ENCODE data around the gene ZBTB11. TPM values are rescaled to one million over a fixed set of nuclear protein-coding genes. Genes with fewer than 3 reads are reported as not detected.
"Not testable (repeated sequence)": the region's sequence is repeated elsewhere in the genome, so short reads cannot be mapped to it uniquely, and the experiment has no call there.

The ZBTB11 gene
- polyA plus RNA-seq, 3 donors: 5.1 to 20.2 (median 6.8) TPM

DNA sequence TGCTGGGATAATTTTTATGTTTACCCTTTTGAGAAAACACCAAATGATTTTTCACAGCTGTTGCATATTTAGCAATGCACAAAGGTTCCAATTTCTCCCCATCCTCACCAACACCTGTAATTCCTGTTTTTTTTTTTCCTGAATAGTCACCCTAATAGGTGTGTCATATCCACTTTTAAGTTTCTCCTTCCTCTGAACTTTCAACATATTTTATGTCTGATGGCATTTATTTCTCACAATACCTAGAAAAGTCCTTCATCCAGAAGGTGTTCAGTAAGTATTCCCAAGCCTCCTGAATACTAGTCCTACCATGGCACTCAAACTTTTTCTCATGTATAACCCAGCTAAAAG, 8.1 kb upstream of the ZBTB11 start:
- no peak overlapping the region for H2AFZ ChIP-seq (ENCODE audit: insufficient read depth, low read depth, low read length, poor library complexity, severe bottlenecking)

DNA sequence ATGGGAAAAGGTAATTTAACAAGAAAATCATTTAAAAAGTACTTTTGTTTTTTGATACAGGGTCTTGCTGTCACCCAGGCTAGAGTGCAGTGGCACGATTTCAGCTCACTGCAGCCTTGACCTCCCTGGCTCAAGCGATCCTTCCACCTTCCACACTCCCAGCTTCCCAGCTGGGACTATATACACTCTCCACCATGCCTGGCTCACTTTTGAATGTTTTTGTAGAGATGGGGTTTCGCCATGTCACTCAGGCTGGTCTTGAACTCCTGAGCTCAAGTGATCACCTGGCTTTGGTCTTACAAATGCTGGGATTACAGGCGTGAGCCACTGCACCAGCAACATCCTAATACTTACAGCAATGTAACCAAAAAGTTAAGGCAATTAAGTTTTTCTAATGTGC, 3.5 kb upstream of the ZBTB11 start:
- peaks cover 74% of the 10 kb centered on the region for H3K79me2 ChIP-seq (ENCODE audit: insufficient read depth, low read length)
- Mint-ChIP-seq H3K4me1 (peaks cover 23% of the 10 kb centered on the region), H3K9me3 (no peaks in the 10 kb centered on the region)

More for the DNA sequence above, 8.1 kb upstream of the ZBTB11 start:
- Histone ChIP-seq H3K36me3 (replicated peaks in 1 of 2; ENCODE audit: control insufficient read depth in 1 of 2, insufficient read depth in 2 of 2, low read length in 2 of 2) (peaks cover 52% of the 10 kb centered on the region in 2 donors), H3K9me3 (replicated peaks in 1 of 2; ENCODE audit: control insufficient read depth in 1 of 2, insufficient read depth in 1 of 2, low read length in 2 of 2) (no peaks in the 10 kb centered on the region), H3K4me3 (replicated peaks in 1 of 3; ENCODE audit: low read depth in 2 of 3, low read length in 3 of 3) (peak overlapping the region in 2 of 3 experiments; percentile 95 to 98), H3K79me2 (ENCODE audit: insufficient read depth, low read length) (peaks cover 65% of the 10 kb centered on the region), H3K27me3 (ENCODE audit: control insufficient read depth in 2 of 2, insufficient read depth in 2 of 2, low read length in 2 of 2) (no peaks in the 10 kb centered on the region), H3K4me2 (replicated peaks; ENCODE audit: extremely low read depth, low read length, poor library complexity, severe bottlenecking) (peak overlapping the region; percentile 80), H3K4me1 (ENCODE audit: control insufficient read depth in 1 of 2, insufficient read depth in 2 of 2, low read length in 2 of 2) (peaks cover 43 to 51% of the 10 kb centered on the region in 2 donors), H4K20me1 (ENCODE audit: insufficient read depth, low read length) (peaks cover 35% of the 10 kb centered on the region), H3K27ac (ENCODE audit: low read depth in 1 of 2, low read length in 2 of 2) (peak overlapping the region in 1 of 2 donors; percentile 95), H3K9ac (ENCODE audit: insufficient read depth, low read length, poor library complexity, severe bottlenecking) (peak overlapping the region; percentile 87)
- peaks cover 0 to 2% (median 0%) of the 10 kb centered on the region in 3 donors for H3K27me3 Mint-ChIP-seq (ENCODE audit: low read depth in 3 of 3)
- peaks cover 0 to 5% (median 0%) of the 10 kb centered on the region in 7 donors for H3K9me3 Mint-ChIP-seq
- H3K4me3 Mint-ChIP-seq: peak overlapping the region; percentile 99
- H3K27ac Mint-ChIP-seq: peak overlapping the region in 5 of 7 donors; percentile 14 to 99 (median 99)
- DNase-seq: no peak
- H3K4me1 Mint-ChIP-seq: peaks cover 39% of the 10 kb centered on the region
- intact Hi-C loops (cut with micrococcal nuclease): loop anchor here (5.0 kb wide), 2 partner anchors 37 to 113 kb away; partner anchors contain the start of genes PCNP (in 2 of the 2) and CEP97 (in 1 of the 2)
- peaks cover 43% of the 10 kb centered on the region in 2 donors for H3K36me3 Mint-ChIP-seq
- no peak for TF ChIP-seq CTCF (IDR thresholded peaks at IDR 0.05)

DNA sequence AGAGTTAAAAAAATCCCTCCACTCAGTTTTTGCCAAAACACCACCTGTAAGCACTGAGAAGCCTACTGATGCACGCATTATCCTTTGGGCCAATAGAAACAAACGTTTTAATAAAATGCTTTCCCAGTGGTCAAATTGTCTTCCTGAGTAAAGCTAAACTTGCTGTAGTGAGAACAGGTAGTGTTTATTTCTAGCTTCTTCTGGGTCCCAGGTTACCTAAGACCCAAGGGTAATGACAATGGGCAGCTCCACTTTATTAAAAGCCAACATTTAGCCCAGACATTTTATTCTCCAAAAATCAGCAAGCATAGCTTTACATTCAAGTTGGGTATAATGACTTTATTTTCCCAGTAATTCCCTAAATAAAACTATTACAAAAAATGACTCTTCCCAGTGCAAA, 1.9 kb upstream of the ZBTB11 start:
- H3K27me3 Mint-ChIP-seq (ENCODE audit: low read depth in 3 of 3); H3K27ac ChIP-seq (ENCODE audit: low read depth in 1 of 2, low read length in 2 of 2); H3K27me3 ChIP-seq (ENCODE audit: control insufficient read depth in 2 of 2, insufficient read depth in 2 of 2, low read length in 2 of 2); H3K4me3 ChIP-seq (replicated peaks in 1 of 3; ENCODE audit: low read depth in 2 of 3, low read length in 3 of 3); H3K4me3 Mint-ChIP-seq; H3K9me3 Mint-ChIP-seq; H3K27ac Mint-ChIP-seq; H3K9me3 ChIP-seq (replicated peaks in 1 of 2; ENCODE audit: control insufficient read depth in 1 of 2, insufficient read depth in 1 of 2, low read length in 2 of 2); intact Hi-C loops (cut with micrococcal nuclease); H3K4me2 ChIP-seq (replicated peaks; ENCODE audit: extremely low read depth, low read length, poor library complexity, severe bottlenecking); H3K9ac ChIP-seq (ENCODE audit: insufficient read depth, low read length, poor library complexity, severe bottlenecking); DNase-seq; H2AFZ ChIP-seq (ENCODE audit: insufficient read depth, low read depth, low read length, poor library complexity, severe bottlenecking): not testable (repeated sequence)
- H3K4me1 Mint-ChIP-seq: peaks cover 30% of the 10 kb centered on the region
- WGBS (ENCODE audit: insufficient coverage): no CpG with 5 or more reads among the region's 2 CpGs
- peaks cover 16 to 24% of the 10 kb centered on the region in 2 donors for H3K4me1 ChIP-seq (ENCODE audit: control insufficient read depth in 1 of 2, insufficient read depth in 2 of 2, low read length in 2 of 2)
- peaks cover 42 to 49% of the 10 kb centered on the region in 2 donors for H3K36me3 ChIP-seq (replicated peaks in 1 of 2; ENCODE audit: control insufficient read depth in 1 of 2, insufficient read depth in 2 of 2, low read length in 2 of 2)
- peaks cover 55% of the 10 kb centered on the region for H4K20me1 ChIP-seq (ENCODE audit: insufficient read depth, low read length)
- H3K36me3 Mint-ChIP-seq: peaks cover 34 to 44% of the 10 kb centered on the region in 2 donors
- H3K79me2 ChIP-seq (ENCODE audit: insufficient read depth, low read length): peaks cover 74% of the 10 kb centered on the region

More for the DNA sequence above, 3.5 kb upstream of the ZBTB11 start:
- H3K4me2 ChIP-seq (replicated peaks; ENCODE audit: extremely low read depth, low read length, poor library complexity, severe bottlenecking): no peak overlapping the region
- DNase-seq: no peak
- TF ChIP-seq CTCF (IDR thresholded peaks at IDR 0.05): no peak
- no peaks in the 10 kb centered on the region for H3K27me3 ChIP-seq (ENCODE audit: control insufficient read depth in 2 of 2, insufficient read depth in 2 of 2, low read length in 2 of 2)
- Mint-ChIP-seq H3K4me3 (no peak overlapping the region), H3K27ac (peak overlapping the region in 4 of 7 donors; percentile 2 to 82 (median 34)), H3K27me3 (ENCODE audit: low read depth in 3 of 3) (no peaks in the 10 kb centered on the region), H3K36me3 (peaks cover 41 to 53% of the 10 kb centered on the region in 2 donors)
- intact Hi-C loops (cut with micrococcal nuclease): no loop called here
- H4K20me1 ChIP-seq (ENCODE audit: insufficient read depth, low read length): peaks cover 47% of the 10 kb centered on the region
- no peak overlapping the region for H3K27ac ChIP-seq (ENCODE audit: low read depth in 1 of 2, low read length in 2 of 2)
- WGBS (ENCODE audit: insufficient coverage): 71% methylated on average over 2 of the region's 4 CpGs
- H2AFZ ChIP-seq (ENCODE audit: insufficient read depth, low read depth, low read length, poor library complexity, severe bottlenecking): no peak overlapping the region
- no peaks in the 10 kb centered on the region for H3K9me3 ChIP-seq (replicated peaks in 1 of 2; ENCODE audit: control insufficient read depth in 1 of 2, insufficient read depth in 1 of 2, low read length in 2 of 2)
- no peak overlapping the region for H3K9ac ChIP-seq (ENCODE audit: insufficient read depth, low read length, poor library complexity, severe bottlenecking)
- peaks cover 24 to 28% of the 10 kb centered on the region in 2 donors for H3K4me1 ChIP-seq (ENCODE audit: control insufficient read depth in 1 of 2, insufficient read depth in 2 of 2, low read length in 2 of 2)
- H3K4me3 ChIP-seq (replicated peaks in 1 of 3; ENCODE audit: low read depth in 2 of 3, low read length in 3 of 3): no peak overlapping the region
- peaks cover 56 to 62% of the 10 kb centered on the region in 2 donors for H3K36me3 ChIP-seq (replicated peaks in 1 of 2; ENCODE audit: control insufficient read depth in 1 of 2, insufficient read depth in 2 of 2, low read length in 2 of 2)
